ENCODE data around the gene ARFGAP1. TPM values are rescaled to one million over a fixed set of nuclear protein-coding genes. Genes with fewer than 3 reads are reported as not detected.

Gene ARFGAP1
- polyA plus RNA-seq, 1 donor (not counting 4 experiments of a cell fraction or from before 2014, with no cell fraction given): 31.5 TPM

GRCh38 chr20:63273635-63274380 is 1.2 kb downstream of the ARFGAP1 start:
- Histone ChIP-seq H3K27ac (ENCODE audit: control insufficient read depth, insufficient read depth, low read length) (peak overlapping the region; percentile 75), H3K36me3 (ENCODE audit: control insufficient read depth in 2 of 2, extremely low read depth in 1 of 2, insufficient read depth in 2 of 2, low read length in 2 of 2) (peaks cover 17 to 24% of the 10 kb centered on the region in 2 experiments), H3K4me1 (ENCODE audit: control insufficient read depth, extremely low read depth, insufficient read depth, low read length) (peaks cover 17% of the 10 kb centered on the region), H3K4me2 (ENCODE audit: control insufficient read depth, extremely low read depth, insufficient read depth, low read depth, low read length) (peak overlapping the region; percentile 94), H4K20me1 (ENCODE audit: control insufficient read depth, extremely low read depth, insufficient read depth, low read length) (peaks cover 13% of the 10 kb centered on the region), H3K79me2 (ENCODE audit: control insufficient read depth, insufficient read depth, low read length) (peaks cover 51% of the 10 kb centered on the region), H3K9ac (ENCODE audit: control insufficient read depth, extremely low read depth, insufficient read depth, low read length) (peak overlapping the region; percentile 90), H3K27me3 (ENCODE audit: control insufficient read depth, extremely low read depth, insufficient read depth, low read length) (no peaks in the 10 kb centered on the region), H3K9me1 (ENCODE audit: control insufficient read depth, extremely low read depth, insufficient read depth, low read length) (peaks cover 2% of the 10 kb centered on the region), H3K9me3 (ENCODE audit: control insufficient read depth, low read depth, low read length) (no peaks in the 10 kb centered on the region), H3K4me3 (ENCODE audit: control insufficient read depth in 2 of 3, extremely low read depth in 1 of 3, insufficient read depth in 2 of 3, low read depth in 1 of 3, low read length in 3 of 3) (peak overlapping the region; percentile 61 to 97 (median 91)), H2AFZ (ENCODE audit: control insufficient read depth, low read length) (no peak overlapping the region)
- DNase-seq (ENCODE audit: low read depth, low spot score) (no peak), FAIRE-seq (no peak)
- no peak for TF ChIP-seq EZH2 (IDR thresholded peaks at IDR 0.05; ENCODE audit: low read length)
- no peak for TF ChIP-seq CTCF (optimal IDR thresholded peaks at IDR 0.05 in 1 of 3, IDR thresholded peaks at IDR 0.05 in 1 of 3, conservative IDR thresholded peaks at IDR 0.05 in 1 of 3; ENCODE audit: extremely low read depth in 1 of 3, insufficient read depth in 2 of 3, low read length in 3 of 3)
- dilution Hi-C loops (cut with MboI; ENCODE audit: extremely low pct_ligation_motif_present, low sequenced_read_pairs): no loop called here

GRCh38 chr20:63274381-63275228 is 2.0 kb downstream of the ARFGAP1 start:
- Histone ChIP-seq H3K9me1 (ENCODE audit: control insufficient read depth, extremely low read depth, insufficient read depth, low read length) (peaks cover 2% of the 10 kb centered on the region), H3K27me3 (ENCODE audit: control insufficient read depth, extremely low read depth, insufficient read depth, low read length) (no peaks in the 10 kb centered on the region), H3K36me3 (ENCODE audit: control insufficient read depth in 2 of 2, extremely low read depth in 1 of 2, insufficient read depth in 2 of 2, low read length in 2 of 2) (peaks cover 20 to 27% of the 10 kb centered on the region in 2 experiments), H3K9me3 (ENCODE audit: control insufficient read depth, low read depth, low read length) (no peaks in the 10 kb centered on the region), H3K9ac (ENCODE audit: control insufficient read depth, extremely low read depth, insufficient read depth, low read length) (no peak overlapping the region), H2AFZ (ENCODE audit: control insufficient read depth, low read length) (no peak overlapping the region), H3K27ac (ENCODE audit: control insufficient read depth, insufficient read depth, low read length) (no peak overlapping the region), H3K4me1 (ENCODE audit: control insufficient read depth, extremely low read depth, insufficient read depth, low read length) (peaks cover 11% of the 10 kb centered on the region), H3K4me2 (ENCODE audit: control insufficient read depth, extremely low read depth, insufficient read depth, low read depth, low read length) (no peak overlapping the region), H4K20me1 (ENCODE audit: control insufficient read depth, extremely low read depth, insufficient read depth, low read length) (peaks cover 13% of the 10 kb centered on the region), H3K4me3 (ENCODE audit: control insufficient read depth in 2 of 3, extremely low read depth in 1 of 3, insufficient read depth in 2 of 3, low read depth in 1 of 3, low read length in 3 of 3) (no peak overlapping the region), H3K79me2 (ENCODE audit: control insufficient read depth, insufficient read depth, low read length) (peaks cover 51% of the 10 kb centered on the region)
- TF ChIP-seq EZH2 (IDR thresholded peaks at IDR 0.05; ENCODE audit: low read length) (no peak), CTCF (optimal IDR thresholded peaks at IDR 0.05 in 1 of 3, IDR thresholded peaks at IDR 0.05 in 1 of 3, conservative IDR thresholded peaks at IDR 0.05 in 1 of 3; ENCODE audit: extremely low read depth in 1 of 3, insufficient read depth in 2 of 3, low read length in 3 of 3) (no peak)
- DNase-seq (ENCODE audit: low read depth, low spot score) (no peak), FAIRE-seq (peak; percentile 48)
- dilution Hi-C loops (cut with MboI; ENCODE audit: extremely low pct_ligation_motif_present, low sequenced_read_pairs): no loop called here
